ENCODE data around the gene ENOX1. TPM values are rescaled to one million over a fixed set of nuclear protein-coding genes. Genes with fewer than 3 reads are reported as not detected.

ENOX1 gene
- total and polyA plus RNA-seq, 2 of the 8 experiments (the other 6 are each of a cell fraction or from before 2014, with no cell fraction given): 0.23 to 0.37 TPM

DNA sequence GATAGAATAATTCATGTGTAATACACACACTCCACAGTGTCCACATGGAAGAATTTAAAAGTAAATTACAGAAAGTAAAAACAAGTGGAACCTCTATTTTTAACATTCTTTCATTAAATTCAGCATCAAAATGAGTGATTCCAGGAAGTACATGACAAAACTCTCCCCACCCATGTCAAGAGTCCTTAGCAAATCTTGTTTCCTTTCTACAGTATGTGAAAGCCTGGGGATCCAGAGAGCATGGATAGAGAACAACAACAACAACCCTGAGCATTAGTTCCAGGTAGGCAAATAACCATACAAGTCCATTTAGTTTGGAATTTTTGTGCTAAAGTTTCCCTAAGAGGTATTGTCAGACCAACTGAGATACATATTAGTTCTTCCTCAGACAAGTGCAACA is 267.9 kb downstream of the ENOX1 start:
- H3K56ac ChIP-seq (replicated peaks; ENCODE audit: insufficient read length, low read depth, low read length): no peak overlapping the region
- H3K79me1 ChIP-seq (ENCODE audit: low read depth, low read length): no peaks in the 10 kb centered on the region
- H4K91ac ChIP-seq (replicated peaks; ENCODE audit: insufficient read length, low read length): no peak overlapping the region
- H2BK5ac ChIP-seq (ENCODE audit: low read depth, low read length): no peak overlapping the region
- H3K27ac ChIP-seq (ENCODE audit: low read depth, low read length): no peak overlapping the region
- no peak overlapping the region for H3K4ac ChIP-seq (replicated peaks; ENCODE audit: insufficient read length, low read depth, low read length)
- H4K8ac ChIP-seq (ENCODE audit: extremely low read depth, insufficient read depth, low read length): no peak overlapping the region
- POLR2A ChIA-PET (ENCODE audit: partially characterized antibody): no interaction called here
- no peak overlapping the region for H2BK12ac ChIP-seq (ENCODE audit: low read depth, low read length)
- no peak overlapping the region for H3K18ac ChIP-seq (ENCODE audit: extremely low read depth, low read length)
- no peak overlapping the region for H2BK120ac ChIP-seq (replicated peaks; ENCODE audit: low read depth, low read length)
- H3K23ac ChIP-seq (ENCODE audit: insufficient read length): no peak overlapping the region
- no peaks in the 10 kb centered on the region for H3K23me2 ChIP-seq (ENCODE audit: low read depth, low read length)
- H4K5ac ChIP-seq (ENCODE audit: insufficient read length, low read depth, low read length): no peak overlapping the region
- H3K27me3 ChIP-seq (replicated peaks in 1 of 4; ENCODE audit: control insufficient read depth in 3 of 4, extremely low read depth in 1 of 4, insufficient read depth in 3 of 4, low read length in 3 of 4): peaks cover 0 to 1% (median 0%) of the 10 kb centered on the region in 4 experiments; a peak in 1 of 7 replicates
- H3K4me1 ChIP-seq (replicated peaks in 1 of 4; ENCODE audit: control insufficient read depth in 3 of 4, insufficient read depth in 4 of 4, low read length in 3 of 4): 0 out of 7 replicates have a peak, but pooled peaks cover 0 to 2% (median 0%) of the 10 kb centered on the region in 4 experiments
- H3K14ac ChIP-seq (ENCODE audit: insufficient read length): no peak overlapping the region
- DNase-seq (ENCODE audit: low read depth in 1 of 2, low spot score in 2 of 2) (no peak), FAIRE-seq (no peak)
- no peaks in the 10 kb centered on the region for H3K36me3 ChIP-seq (ENCODE audit: control insufficient read depth in 2 of 4, insufficient read depth in 4 of 4, low read length in 3 of 4)
- TF ChIP-seq SP4 (IDR thresholded peaks at IDR 0.05; ENCODE audit: low read length) (no peak), TAF1 (IDR thresholded peaks at IDR 0.05; ENCODE audit: low read depth, low read length) (no peak), CTBP2 (IDR thresholded peaks at IDR 0.05; ENCODE audit: borderline replicate concordance, insufficient read depth, insufficient read length, low read length) (no peak), BCL11A (IDR thresholded peaks at IDR 0.05; ENCODE audit: low read depth in 2 of 2, low read length in 2 of 2) (no peak), RBBP5 (IDR thresholded peaks at IDR 0.05; ENCODE audit: borderline replicate concordance, low read depth, low read length) (no peak), ATF2 (IDR thresholded peaks at IDR 0.05; ENCODE audit: low read length) (no peak), CTCF (IDR thresholded peaks at IDR 0.05; ENCODE audit: control extremely low read depth in 1 of 3, insufficient read depth in 1 of 3, low read depth in 1 of 3, low read length in 3 of 3) (no peak), NRF1 (IDR thresholded peaks at IDR 0.05; ENCODE audit: low read depth, low read length) (no peak), GABPA (IDR thresholded peaks at IDR 0.05; ENCODE audit: borderline replicate concordance, insufficient read depth, low read length) (no peak), RFX5 (IDR thresholded peaks at IDR 0.05; ENCODE audit: borderline replicate concordance, low read depth, low read length) (no peak), EZH2 (IDR thresholded peaks at IDR 0.05; ENCODE audit: low read depth, low read length, severe bottlenecking) (no peak)
- no peak overlapping the region for H3K4me3 ChIP-seq (ENCODE audit: extremely low read depth in 1 of 4, insufficient read depth in 2 of 4, low read depth in 3 of 4, low read length in 4 of 4)
- H4K20me1 ChIP-seq (replicated peaks in 1 of 2; ENCODE audit: control insufficient read depth in 1 of 2, insufficient read depth in 2 of 2, low read length in 2 of 2): no peaks in the 10 kb centered on the region
- no peaks in the 10 kb centered on the region for H3K79me2 ChIP-seq (ENCODE audit: control insufficient read depth in 1 of 2, insufficient read depth in 2 of 2, low read length in 2 of 2)
- no peak overlapping the region for H2AK5ac ChIP-seq (ENCODE audit: low read depth, low read length)
- no peaks in the 10 kb centered on the region for H3K9me3 ChIP-seq (ENCODE audit: insufficient read depth in 2 of 2, low read depth in 1 of 2, low read length in 1 of 2)
- no peak overlapping the region for H2BK15ac ChIP-seq (ENCODE audit: low read length)
- no peak overlapping the region for H2BK20ac ChIP-seq (ENCODE audit: low read length)
- CTCF ChIA-PET (ENCODE audit: partially characterized antibody): no interaction called here
- no peak overlapping the region for H3K9ac ChIP-seq (replicated peaks in 1 of 4; ENCODE audit: extremely low read depth in 1 of 4, low read depth in 3 of 4, low read length in 3 of 4)
- H2AFZ ChIP-seq (ENCODE audit: low read length): no peak overlapping the region
- H3K4me2 ChIP-seq (ENCODE audit: insufficient read depth in 1 of 2, low read depth in 2 of 2, low read length in 2 of 2): no peak overlapping the region

Data from H1 (cell line).